Suprapubic skin (tissue), 4 donors: ENCODE data around the gene ZCCHC3.

Experiments used
- CTCF ChIP-seq, 2 donors: fragments of 200-600 bp in 1 of 2; fragments of 450-650 bp in 1 of 2; sonication (generic) in 1 of 2; IDR thresholded peaks; one replicate each; pipeline ENCODE4 v1.5.1; 2016 to 2019; ENCODE audit warnings: antibody characterized with exemption in 2 of 2, mild to moderate bottlenecking in 1 of 2, moderate library complexity in 1 of 2
- EP300 ChIP-seq: sonication (generic); formaldehyde crosslinking; IDR thresholded peaks from one replicate; pipeline ENCODE4 v1.6.1; 2017; ENCODE audit warnings: antibody characterized with exemption
- POLR2A ChIP-seq, 2 donors: fragments of 450-650 bp; IDR thresholded peaks; one replicate each; pipeline ENCODE4 v1.6.1; 2017; ENCODE audit warnings: antibody characterized with exemption in 2 of 2, mild to moderate bottlenecking in 2 of 2, moderate library complexity in 2 of 2
- POLR2AphosphoS5 ChIP-seq, 3 donors: sonication (generic); formaldehyde crosslinking; IDR thresholded peaks; one replicate each; pipeline ENCODE4 v1.6.1; 2017; ENCODE audit warnings: antibody characterized with exemption in 3 of 3

GRCh38 chr20:347640-348484 is 50.5 kb downstream of the ZCCHC3 start:
- TF ChIP-seq CTCF (IDR thresholded peaks at IDR 0.05) (no peak), POLR2A (IDR thresholded peaks at IDR 0.05) (peak in 1 of 2 donors; percentile 44), POLR2AphosphoS5 (IDR thresholded peaks at IDR 0.05) (peak in 1 of 3 donors; percentile 25), EP300 (no peak)
